Uterus (tissue), 2 donors: ENCODE data around the gene ZDHHC14.

ENCODE experiments used
- CTCF ChIP-seq, 4 experiments: fragments of 200-600 bp in 2 of 4; fragments of 450-650 bp in 2 of 4; sonication (generic) in 2 of 4; IDR thresholded peaks; one replicate each; pipeline ENCODE4 v1.5.1; 2016 to 2019; ENCODE audit warnings: antibody characterized with exemption in 4 of 4, mild to moderate bottlenecking in 2 of 4, moderate library complexity in 1 of 4
- POLR2A ChIP-seq, 2 donors: fragments of 450-650 bp; IDR thresholded peaks; one replicate each; pipeline ENCODE4 v1.6.1; 2016; ENCODE audit warnings: antibody characterized with exemption in 2 of 2, mild to moderate bottlenecking in 1 of 2, moderate library complexity in 1 of 2

GRCh38 chr6:157575436-157576145, 194.6 kb downstream of the ZDHHC14 start:
- TF ChIP-seq CTCF (IDR thresholded peaks at IDR 0.05) (no peak), POLR2A (IDR thresholded peaks at IDR 0.05) (no peak)
